Measurements from ENCODE around the gene LCN9.

GRCh38 chr9:135700525-135700924 lies 37.4 kb downstream of the LCN9 start:
- TF ChIP-seq ZSCAN29 (IDR thresholded peaks at IDR 0.05) (no peak), HNRNPH1 (optimal IDR thresholded peaks at IDR 0.05; ENCODE audit: low read depth, low read length) (no peak), SREBF2 (CRISPR knock-in tag; IDR thresholded peaks at IDR 0.05) (no peak), PHB (CRISPR knock-in tag; IDR thresholded peaks at IDR 0.05) (no peak), REST (IDR thresholded peaks at IDR 0.05; ENCODE audit: borderline replicate concordance) (no peak), REST (CRISPR knock-in tag; IDR thresholded peaks at IDR 0.05; ENCODE audit: low read depth) (no peak), ZNF507 (tag; conservative IDR thresholded peaks at IDR 0.05) (no peak), MYC (IDR thresholded peaks at IDR 0.05; ENCODE audit: low read depth, low read length) (no peak), MYC (CRISPR knock-in tag; IDR thresholded peaks at IDR 0.05; ENCODE audit: borderline replicate concordance, low read depth) (no peak), ZNF639 (CRISPR knock-in tag; conservative IDR thresholded peaks at IDR 0.05 in 1 of 2, IDR thresholded peaks at IDR 0.05 in 1 of 2) (no peak), ZNF551 (CRISPR knock-in tag; IDR thresholded peaks at IDR 0.05) (no peak), TAL1 (IDR thresholded peaks at IDR 0.05) (no peak), CREM (IDR thresholded peaks at IDR 0.05; ENCODE audit: low read depth) (no peak), CBX3 (IDR thresholded peaks at IDR 0.05; ENCODE audit: borderline replicate concordance in 1 of 2, low read length in 2 of 2) (no peak), GABPA (tag; conservative IDR thresholded peaks at IDR 0.05; ENCODE audit: low read depth) (no peak), ZNF589 (CRISPR knock-in tag; IDR thresholded peaks at IDR 0.05; ENCODE audit: low read depth) (no peak)

All from K562 (cell line).